Epithelial cell of proximal tubule (primary cell): ENCODE data around the gene YWHAE. TPM values are rescaled to one million over a fixed set of nuclear protein-coding genes. Genes with fewer than 3 reads are reported as not detected.

Experiments used
- DNase-seq: peaks from one replicate; pipeline ENCODE4 v3.0.0-alpha.2; 2011; ENCODE audit warnings: low read depth
- H3K4me3 ChIP-seq: 2 replicates; pipeline ENCODE4 v1.5.1; 2011; ENCODE audit warnings: low read depth, mild to moderate bottlenecking, low read length
- total RNA-seq: library from RNA; depleted of rRNA; stranded (reverse); fragments of >200 nt; gene quantifications from 2 replicates; pipeline ENCODE4 v1.2.3, GENCODE V29; 2015
- TF ChIP-seq, protein P1 (sequence below): conservative IDR thresholded peaks from 2 replicates; pipeline ENCODE4 v1.5.1; 2012; ENCODE audit warnings: low read depth, mild to moderate bottlenecking, low read length

YWHAE gene
- total RNA-seq, 1 donor from 2014 or later, result 1,239 TPM

DNA sequence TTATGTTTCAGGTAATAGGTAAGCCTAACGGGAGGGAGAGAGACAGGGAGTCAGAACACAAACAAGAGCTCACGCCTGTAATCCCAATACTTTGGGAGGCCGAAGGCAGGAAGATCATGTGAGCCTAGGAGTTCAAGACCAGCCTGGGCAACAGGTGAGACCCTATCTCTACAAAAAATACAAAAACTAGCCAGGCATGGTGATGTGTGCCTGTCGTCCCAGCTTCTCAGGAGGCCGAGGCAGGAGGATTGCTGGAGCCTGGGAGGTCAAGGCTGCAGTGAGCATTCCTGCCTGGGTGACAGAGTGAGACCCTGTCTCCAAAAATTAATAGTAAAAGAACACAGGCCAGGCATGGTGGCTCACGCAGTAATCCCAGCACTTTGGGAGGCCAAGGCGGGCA is 27.4 kb downstream of the YWHAE start:
- DNase-seq, result no peak
- H3K4me3 ChIP-seq, result no peak overlapping the region
- TF ChIP-seq, protein P1, sequence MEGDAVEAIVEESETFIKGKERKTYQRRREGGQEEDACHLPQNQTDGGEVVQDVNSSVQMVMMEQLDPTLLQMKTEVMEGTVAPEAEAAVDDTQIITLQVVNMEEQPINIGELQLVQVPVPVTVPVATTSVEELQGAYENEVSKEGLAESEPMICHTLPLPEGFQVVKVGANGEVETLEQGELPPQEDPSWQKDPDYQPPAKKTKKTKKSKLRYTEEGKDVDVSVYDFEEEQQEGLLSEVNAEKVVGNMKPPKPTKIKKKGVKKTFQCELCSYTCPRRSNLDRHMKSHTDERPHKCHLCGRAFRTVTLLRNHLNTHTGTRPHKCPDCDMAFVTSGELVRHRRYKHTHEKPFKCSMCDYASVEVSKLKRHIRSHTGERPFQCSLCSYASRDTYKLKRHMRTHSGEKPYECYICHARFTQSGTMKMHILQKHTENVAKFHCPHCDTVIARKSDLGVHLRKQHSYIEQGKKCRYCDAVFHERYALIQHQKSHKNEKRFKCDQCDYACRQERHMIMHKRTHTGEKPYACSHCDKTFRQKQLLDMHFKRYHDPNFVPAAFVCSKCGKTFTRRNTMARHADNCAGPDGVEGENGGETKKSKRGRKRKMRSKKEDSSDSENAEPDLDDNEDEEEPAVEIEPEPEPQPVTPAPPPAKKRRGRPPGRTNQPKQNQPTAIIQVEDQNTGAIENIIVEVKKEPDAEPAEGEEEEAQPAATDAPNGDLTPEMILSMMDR, result no peak

DNA sequence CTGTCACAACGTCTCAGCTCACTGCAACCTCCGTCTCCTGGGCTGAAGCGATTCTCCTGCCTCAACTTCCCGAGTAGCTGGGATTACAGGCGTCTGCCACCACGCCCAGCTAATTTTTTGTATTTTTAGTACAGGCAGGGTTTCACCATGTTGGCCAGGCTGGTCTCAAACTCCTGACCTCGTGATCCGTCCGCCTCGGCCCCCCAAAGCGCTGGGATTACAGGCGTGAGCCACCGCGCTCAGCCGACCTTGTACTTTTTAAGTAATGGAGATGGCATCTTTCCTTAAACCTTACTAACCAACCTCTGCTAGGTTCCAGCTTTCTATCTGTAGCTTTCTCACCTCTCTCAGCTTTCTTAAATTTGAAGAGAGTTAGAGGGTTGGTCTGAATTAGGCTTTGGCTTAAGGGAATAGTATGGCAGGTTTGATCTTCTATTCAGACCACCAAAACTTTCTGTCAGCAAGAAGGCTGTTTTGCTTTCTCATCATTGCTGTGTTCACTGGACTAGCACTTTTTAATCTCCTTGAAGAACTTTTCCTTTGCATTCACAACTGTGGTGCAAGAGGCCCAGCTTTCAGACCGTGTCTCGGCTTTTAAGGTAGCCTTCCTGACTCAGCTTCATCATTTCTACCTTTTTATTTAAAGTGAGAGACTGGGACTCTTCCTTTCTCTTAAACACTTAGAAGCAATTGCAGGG is 28.0 kb downstream of the YWHAE start:
- no peak overlapping the region for H3K4me3 ChIP-seq
- TF ChIP-seq, protein P1, result no peak
- no peak for DNase-seq

DNA sequence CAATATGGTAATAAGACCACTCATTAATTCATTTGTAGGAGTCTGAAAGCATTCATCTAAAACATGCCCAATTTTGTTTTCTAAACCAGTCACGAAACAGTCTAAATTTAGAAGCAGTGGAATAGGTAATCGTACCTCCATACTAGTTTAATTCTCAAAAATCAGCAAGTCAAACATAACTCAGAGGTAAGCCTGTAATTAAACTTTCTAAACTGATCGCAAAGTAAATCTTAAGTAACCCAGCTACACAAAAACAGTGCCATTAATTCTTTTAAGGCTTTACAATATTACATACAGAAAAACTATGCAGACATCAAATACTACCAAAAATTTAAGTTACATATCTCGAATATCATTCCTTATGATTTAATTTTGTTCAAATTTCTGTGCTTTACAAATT is 31.4 kb downstream of the YWHAE start:
- TF ChIP-seq, protein P1, result no peak

DNA sequence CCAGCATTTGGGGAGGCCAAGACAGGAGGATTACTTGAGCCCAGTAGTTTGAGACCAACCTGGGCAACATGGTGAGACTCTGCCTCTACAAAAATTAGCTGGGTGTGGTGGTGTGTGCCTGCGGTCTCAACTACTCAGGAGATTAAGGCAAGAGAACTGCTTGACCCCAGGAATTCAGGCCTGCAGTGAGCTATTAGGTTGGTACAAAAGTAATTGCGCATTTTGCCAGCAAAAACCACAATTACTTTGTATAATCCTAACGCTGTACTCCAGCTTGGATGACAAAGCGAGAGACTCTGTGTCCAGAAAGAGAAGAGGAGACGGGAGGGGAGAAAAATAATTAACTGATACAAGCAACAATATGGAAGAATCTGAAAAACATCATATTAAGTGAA is 32.7 kb downstream of the YWHAE start:
- TF ChIP-seq, protein P1, result no peak
- H3K4me3 ChIP-seq, result no peak overlapping the region
- DNase-seq, result no peak

More for the DNA sequence above, 31.4 kb downstream of the YWHAE start:
- no peak overlapping the region for H3K4me3 ChIP-seq
- no peak for DNase-seq

DNA sequence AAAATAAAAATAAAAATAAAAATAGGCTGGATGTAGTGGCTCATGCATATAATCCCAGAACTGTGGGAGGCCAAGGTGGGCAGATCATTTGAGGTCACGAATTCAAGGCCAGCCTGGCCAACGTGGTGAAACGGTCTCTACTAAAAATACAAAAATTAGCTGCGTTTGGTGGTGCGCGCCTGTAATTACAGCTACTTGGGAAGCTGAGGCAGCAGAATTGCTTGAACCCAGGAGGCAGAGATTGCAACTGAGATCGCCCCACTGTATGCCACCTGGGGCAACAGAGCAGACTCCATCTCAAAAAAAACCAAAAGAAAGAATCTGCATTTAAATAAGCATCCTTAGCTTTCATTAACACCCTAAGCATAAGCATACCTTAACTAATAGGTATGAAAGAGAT is 33.8 kb downstream of the YWHAE start:
- TF ChIP-seq, protein P1, result no peak
- no peak for DNase-seq
- H3K4me3 ChIP-seq, result no peak overlapping the region

DNA sequence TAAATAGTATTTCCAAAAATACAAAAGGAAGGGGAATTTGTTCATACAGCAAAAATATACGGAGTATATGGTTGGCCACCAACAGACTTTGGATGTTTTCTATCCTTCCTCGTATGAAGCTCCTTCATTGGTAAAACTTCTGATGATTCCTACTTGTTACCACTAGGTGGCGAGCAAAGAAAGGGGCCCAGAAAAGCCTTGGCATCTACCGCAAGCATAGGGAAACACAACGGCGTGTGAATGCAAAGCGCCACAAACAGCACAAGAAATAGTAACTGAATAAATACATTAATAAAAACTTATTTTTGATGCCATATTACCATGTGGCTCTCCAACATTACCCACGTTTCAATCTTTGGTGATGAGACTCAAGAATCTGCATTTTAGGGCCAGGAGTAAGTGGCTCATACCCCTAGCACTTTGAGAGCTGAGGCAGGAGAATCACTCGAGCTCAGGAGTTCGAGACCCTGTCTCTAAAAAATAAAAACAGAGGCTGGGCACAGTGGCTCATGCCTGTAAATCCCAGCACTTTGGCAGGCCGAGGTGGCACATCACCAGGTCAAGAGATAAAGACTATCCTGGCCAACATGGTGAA is 34.5 kb downstream of the YWHAE start:
- TF ChIP-seq, protein P1, result peak; percentile 93
- H3K4me3 ChIP-seq, result no peak overlapping the region
- no peak for DNase-seq

DNA sequence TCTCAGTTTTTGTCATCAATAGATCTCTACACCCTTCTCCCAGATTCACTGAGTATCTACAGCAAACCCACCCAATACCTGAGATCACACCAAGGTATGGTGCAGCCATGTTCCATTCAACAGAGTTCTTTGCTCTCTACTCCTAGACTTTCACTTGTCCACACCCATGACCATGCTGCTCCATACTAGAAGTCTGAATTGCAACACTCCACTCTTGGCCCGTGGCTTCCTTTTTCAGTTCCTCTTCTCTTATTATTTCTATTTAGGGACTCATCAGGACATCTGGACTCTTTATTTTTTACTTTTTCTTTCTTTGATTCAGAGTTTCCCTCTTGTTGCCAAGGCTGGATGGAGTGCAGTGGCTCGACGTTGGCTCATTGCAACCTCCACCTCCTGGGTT is 37.1 kb downstream of the YWHAE start:
- no peak overlapping the region for H3K4me3 ChIP-seq
- DNase-seq, result no peak
- TF ChIP-seq, protein P1, result no peak
